Lung (tissue), 12 donors: ENCODE results near the gene PNLDC1. TPM values are rescaled to one million over a fixed set of nuclear protein-coding genes. Genes with fewer than 3 reads are reported as not detected.
"Not testable (repeated sequence)": the region's sequence is repeated elsewhere in the genome, so short reads cannot be mapped to it uniquely, and the experiment has no call there.

ENCODE experiments used
- ATAC-seq: fragments of 200-7000 bp; cut with Tn5 transposase; one replicate; pipeline ENCODE4 v1.9.1; 2020; ENCODE audit warnings: moderate number of reproducible peaks; ENCODE audit not compliant: insufficient read depth, low FRiP score
- DNase-seq, 3 donors: peaks; one replicate each; pipeline ENCODE4 v3.0.0-alpha.2; 2013 to 2017
- H3K27ac ChIP-seq, 2 donors: one replicate each; pipeline ENCODE4 v1.5.1; 2013; ENCODE audit warnings: mild to moderate bottlenecking in 2 of 2, moderate library complexity in 2 of 2, control low read depth in 1 of 2, inconsistent platforms in 1 of 2, low read depth in 1 of 2, low read length in 1 of 2
- H3K27me3 ChIP-seq, 3 donors: one replicate each; pipeline ENCODE4 v1.5.1; 2013; ENCODE audit warnings: low read length in 2 of 3; ENCODE audit not compliant: control insufficient read depth in 3 of 3, insufficient read depth in 3 of 3
- H3K36me3 ChIP-seq, 4 donors: one replicate each; pipeline ENCODE4 v1.5.1; 2013; ENCODE audit warnings: low read length in 4 of 4, mild to moderate bottlenecking in 1 of 4, moderate library complexity in 1 of 4; ENCODE audit not compliant: control insufficient read depth in 4 of 4, insufficient read depth in 4 of 4
- H3K4me1 ChIP-seq, 5 donors: one replicate each; pipeline ENCODE4 v1.5.1; 2013; ENCODE audit warnings: low read length in 5 of 5, mild to moderate bottlenecking in 2 of 5, moderate library complexity in 1 of 5; ENCODE audit not compliant: control insufficient read depth in 5 of 5, insufficient read depth in 5 of 5
- H3K4me3 ChIP-seq: one replicate; pipeline ENCODE4 v1.5.1; 2013; ENCODE audit warnings: mild to moderate bottlenecking, control low read depth, moderate library complexity
- H3K9ac ChIP-seq, 2 donors: one replicate each; pipeline ENCODE4 v1.5.1; 2013; ENCODE audit warnings: low read length in 2 of 2, control low read depth in 1 of 2; ENCODE audit not compliant: insufficient read depth in 1 of 2
- H3K9me3 ChIP-seq, 4 donors: one replicate each; pipeline ENCODE4 v1.5.1; 2013; ENCODE audit warnings: low read length in 3 of 4, mild to moderate bottlenecking in 1 of 4, moderate library complexity in 1 of 4; ENCODE audit not compliant: control insufficient read depth in 4 of 4, insufficient read depth in 3 of 4
- CTCF ChIP-seq: IDR thresholded peaks from 2 replicates; pipeline ENCODE4 v1.5.1; 2012; ENCODE audit warnings: mild to moderate bottlenecking; ENCODE audit errors: control extremely low read depth, extremely low read depth
- WGBS, 2 donors: extraction: QIAGEN DNeasy Blood & Tissue Kit; methylation state at CpG; one replicate each; pipeline ENCODE4 v1.1.7; 2013; 5-methylcytosine and 5-hydroxymethylcytosine counted together
- polyA plus RNA-seq, 2 donors: library from polyadenylated mRNA; stranded (reverse); fragments of 200-250 nt; gene quantifications; one replicate each; pipeline ENCODE4 v1.2.1, GENCODE V29; 2013
- total RNA-seq, 2 donors: library from RNA; depleted of rRNA in 1 of 2; stranded (reverse); fragments of >200 nt in 1 of 2; gene quantifications; one replicate each; pipeline ENCODE4 v1.2.1, GENCODE V29; 2014 to 2021
- donor health status: control.
- donor health status: control.
- donor health status: Bipolar disorder and iron deficiency.
- donor health status: healthy.
- donor health status: DM: yes; HTN: yes; CAD: no.

Gene PNLDC1
- total and polyA plus RNA-seq, 4 donors, result 0.14 to 0.28 (median 0.21) TPM

- TF ChIP-seq CTCF, result no peak
- 82 to 85% methylated on average over 7 of the region's 7 CpGs for WGBS, 2 donors
- Histone ChIP-seq H3K27ac (no peak overlapping the region), H3K9ac (no peak overlapping the region), H3K9me3 (no peaks in the 10 kb centered on the region), H3K4me3 (no peak overlapping the region), H3K36me3 (no peaks in the 10 kb centered on the region), H3K27me3 (no peaks in the 10 kb centered on the region), H3K4me1 (no peaks in the 10 kb centered on the region)
- DNase-seq (peak in 1 of 3 donors; percentile 27), ATAC-seq (no peak)
These were observed 38.1 kb downstream of the PNLDC1 start for GRCh38 chr6:159838020-159838744.

GRCh38 chr6:159842035-159842434, 42.0 kb downstream of the PNLDC1 start:
- Histone ChIP-seq H3K4me3 (no peak overlapping the region), H3K9ac (no peak overlapping the region), H3K27me3 (no peaks in the 10 kb centered on the region), H3K36me3 (no peaks in the 10 kb centered on the region), H3K9me3 (no peaks in the 10 kb centered on the region), H3K27ac (no peak overlapping the region), H3K4me1 (no peaks in the 10 kb centered on the region)
- 67 to 86% methylated on average over 4 of the region's 4 CpGs for WGBS, 2 donors
- no peak for TF ChIP-seq CTCF
- DNase-seq (no peak), ATAC-seq (no peak)

GRCh38 chr6:159844737-159845645, 44.9 kb downstream of the PNLDC1 start:
- ATAC-seq (no peak), DNase-seq (no peak)
- no peak overlapping the region for H3K27ac ChIP-seq
- H3K9ac ChIP-seq, result no peak overlapping the region
- no peaks in the 10 kb centered on the region for H3K4me1 ChIP-seq
- no peaks in the 10 kb centered on the region for H3K27me3 ChIP-seq
- WGBS, 2 donors, result 86 to 88% methylated on average over 12 to 13 of the region's 13 CpGs
- TF ChIP-seq CTCF, result no peak
- H3K9me3 ChIP-seq, result no peaks in the 10 kb centered on the region
- H3K36me3 ChIP-seq, result no peaks in the 10 kb centered on the region
- H3K4me3 ChIP-seq, result no peak overlapping the region

- WGBS, 2 donors, result 89 to 98% methylated on average over 5 of the region's 5 CpGs
- H3K27me3 ChIP-seq, H3K4me1 ChIP-seq, H3K9ac ChIP-seq, H3K27ac ChIP-seq, H3K9me3 ChIP-seq, H3K4me3 ChIP-seq, ATAC-seq, H3K36me3 ChIP-seq, DNase-seq: not testable (repeated sequence)
These were observed 48.5 kb downstream of the PNLDC1 start for GRCh38 chr6:159848552-159848951.

GRCh38 chr6:159849851-159850250, 49.8 kb downstream of the PNLDC1 start:
- H3K9me3 ChIP-seq, H3K36me3 ChIP-seq, H3K27me3 ChIP-seq, H3K27ac ChIP-seq, H3K9ac ChIP-seq, DNase-seq, H3K4me3 ChIP-seq, H3K4me1 ChIP-seq, ATAC-seq: not testable (repeated sequence)
- 88 to 100% methylated on average over 1 of the region's 1 CpG for WGBS, 2 donors
